Upper lobe of right lung (tissue), 1 donor: ENCODE measurements around the gene SEC11C. TPM values are rescaled to one million over a fixed set of nuclear protein-coding genes. Genes with fewer than 3 reads are reported as not detected.

Experiments
- ATAC-seq: fragments of 200-7000 bp; cut with Tn5 transposase; one replicate; pipeline ENCODE4 v1.9.1; 2020; ENCODE audit warnings: mild to moderate bottlenecking, moderate library complexity
- DNase-seq: peaks from one replicate; pipeline ENCODE4 v3.0.0-alpha.2; 2020
- H3K27ac ChIP-seq: fragments of 200-600 bp; one replicate; pipeline ENCODE4 v1.8.0; 2022
- H3K27me3 ChIP-seq: fragments of 200-600 bp; one replicate; pipeline ENCODE4 v1.8.0; 2022; ENCODE audit warnings: mild to moderate bottlenecking
- H3K36me3 ChIP-seq: fragments of 200-600 bp; one replicate; pipeline ENCODE4 v1.8.0; 2022
- H3K4me1 ChIP-seq: fragments of 200-600 bp; one replicate; pipeline ENCODE4 v1.8.0; 2022
- H3K4me3 ChIP-seq: fragments of 200-600 bp; one replicate; pipeline ENCODE4 v1.8.0; 2022; ENCODE audit warnings: mild to moderate bottlenecking
- H3K9me3 ChIP-seq: fragments of 200-600 bp; one replicate; pipeline ENCODE4 v1.8.0; 2022
- intact Hi-C: fragments of 100-400 bp; cut with DNase I; formaldehyde crosslinking; loops from one replicate; pipeline ENCODE4 v1.11.0; 2022
- long read RNA-seq: library from polyadenylated mRNA; unstranded; transcript quantifications from one replicate; pipeline ENCODE4 v2.0.0, GENCODE V29; 2021
- total RNA-seq: library from RNA; stranded (reverse); fragmentation: NEBNext Ultra II Directional; extraction: Animal tissue kit (Norgen Biotek cat#: 25700); gene quantifications from one replicate; pipeline ENCODE4 v1.2.1, GENCODE V29; 2021
- TF ChIP-seq, protein P1 (sequence below): fragments of 200-600 bp; IDR thresholded peaks from one replicate; pipeline ENCODE4 v1.8.0; 2022; ENCODE audit warnings: antibody characterized with exemption
- donor health status: DM: no; HTN: yes; CAD: no; lungs with severe emphysema.

SEC11C gene
- total RNA-seq, result 66.8 TPM
- long read RNA-seq, transcript SEC11C-204 (6 exons, 1,202 nt), result major isoform, 26 of 32 reads
- long read RNA-seq, partial matches to known transcripts, result 0 of 32 reads
- long read RNA-seq, other reads (novel, unspliced or antisense), result 1 of 32 reads

- DNase-seq (peak; percentile 98), ATAC-seq (peak; percentile 97)
- intact Hi-C loops, result no loop called here
- Histone ChIP-seq H3K27ac (peak within 1 kb of the TSS; percentile 88), H3K4me1 (peaks cover 21% of the 10 kb centered on the region), H3K4me3 (peak within 1 kb of the TSS; percentile 96), H3K36me3 (no peaks in the 10 kb centered on the region), H3K9me3 (no peaks in the 10 kb centered on the region), H3K27me3 (peaks cover 6% of the 10 kb centered on the region)
- TF ChIP-seq, protein P1, sequence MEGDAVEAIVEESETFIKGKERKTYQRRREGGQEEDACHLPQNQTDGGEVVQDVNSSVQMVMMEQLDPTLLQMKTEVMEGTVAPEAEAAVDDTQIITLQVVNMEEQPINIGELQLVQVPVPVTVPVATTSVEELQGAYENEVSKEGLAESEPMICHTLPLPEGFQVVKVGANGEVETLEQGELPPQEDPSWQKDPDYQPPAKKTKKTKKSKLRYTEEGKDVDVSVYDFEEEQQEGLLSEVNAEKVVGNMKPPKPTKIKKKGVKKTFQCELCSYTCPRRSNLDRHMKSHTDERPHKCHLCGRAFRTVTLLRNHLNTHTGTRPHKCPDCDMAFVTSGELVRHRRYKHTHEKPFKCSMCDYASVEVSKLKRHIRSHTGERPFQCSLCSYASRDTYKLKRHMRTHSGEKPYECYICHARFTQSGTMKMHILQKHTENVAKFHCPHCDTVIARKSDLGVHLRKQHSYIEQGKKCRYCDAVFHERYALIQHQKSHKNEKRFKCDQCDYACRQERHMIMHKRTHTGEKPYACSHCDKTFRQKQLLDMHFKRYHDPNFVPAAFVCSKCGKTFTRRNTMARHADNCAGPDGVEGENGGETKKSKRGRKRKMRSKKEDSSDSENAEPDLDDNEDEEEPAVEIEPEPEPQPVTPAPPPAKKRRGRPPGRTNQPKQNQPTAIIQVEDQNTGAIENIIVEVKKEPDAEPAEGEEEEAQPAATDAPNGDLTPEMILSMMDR, result no peak
These were observed at the start of gene SEC11C for GRCh38 chr18:59139615-59140301. Gene SEC11C (plus strand): TSS chr18:59139884. CDS start chr18:59139949, 65 bp downstream.

DNA sequence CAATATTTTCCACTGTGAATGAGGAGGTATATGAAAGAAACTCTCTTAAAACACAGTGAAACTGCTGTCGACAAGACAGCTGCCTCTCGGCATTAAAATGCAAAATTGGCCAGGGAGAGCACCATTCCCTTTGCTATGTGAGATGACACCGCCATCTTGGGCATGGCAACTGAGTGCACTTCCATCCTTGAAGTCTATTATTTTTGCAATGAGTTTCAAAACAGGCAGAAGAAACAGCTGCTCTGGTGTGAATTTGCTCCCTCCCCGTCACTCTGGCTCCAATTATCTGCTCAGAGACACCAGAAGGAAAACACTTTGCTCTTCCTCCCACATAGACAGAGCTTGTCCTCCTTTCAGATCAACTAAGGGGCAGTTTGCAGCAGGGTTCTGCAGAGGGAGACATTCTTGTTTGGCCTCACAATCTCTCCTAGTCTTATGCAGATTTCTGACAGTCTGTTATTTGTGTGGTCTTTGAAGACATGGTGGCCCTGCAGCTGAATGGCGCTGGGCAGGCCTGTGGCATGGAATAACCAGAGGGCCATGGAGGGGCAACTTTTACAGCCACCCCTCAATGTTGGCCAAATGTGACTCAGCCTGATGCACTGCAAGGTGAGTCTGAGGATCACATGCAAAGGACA is 48.6 kb upstream of the SEC11C start:
- DNase-seq (no peak), ATAC-seq (no peak)
- Histone ChIP-seq H3K36me3 (no peaks in the 10 kb centered on the region), H3K9me3 (no peaks in the 10 kb centered on the region), H3K27ac (no peak overlapping the region), H3K4me1 (no peaks in the 10 kb centered on the region), H3K27me3 (peaks cover 9% of the 10 kb centered on the region), H3K4me3 (no peak overlapping the region)
- TF ChIP-seq, protein P1, result no peak
- intact Hi-C loops, result no loop called here

DNA sequence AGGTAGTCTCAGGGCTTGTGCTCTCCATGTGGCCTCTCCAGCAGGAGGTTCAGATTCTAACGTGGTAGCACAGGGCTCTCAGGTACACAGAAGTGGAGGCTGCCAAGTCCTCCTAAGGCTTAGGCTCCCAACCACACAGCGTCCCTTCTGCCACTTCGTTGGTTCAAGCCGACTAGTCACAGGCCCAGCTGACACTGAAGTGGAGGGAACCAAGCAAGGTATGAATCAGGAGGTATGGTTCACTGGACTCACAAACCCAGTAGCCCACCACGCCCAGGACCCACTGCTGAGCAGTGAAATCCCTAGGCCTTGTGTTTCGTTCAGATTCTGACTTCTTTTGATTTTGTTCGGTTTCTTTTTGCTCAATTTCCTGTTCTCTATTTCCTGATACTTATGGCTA is 46.0 kb upstream of the SEC11C start:
- TF ChIP-seq, protein P1, result no peak

GRCh38 chr18:59094569-59094968 is 45.1 kb upstream of the SEC11C start:
- H3K36me3 ChIP-seq, result no peaks in the 10 kb centered on the region
- H3K27me3 ChIP-seq, result no peaks in the 10 kb centered on the region
- H3K4me3 ChIP-seq, result no peak overlapping the region
- intact Hi-C loops, result no loop called here
- TF ChIP-seq, protein P1, result no peak
- no peaks in the 10 kb centered on the region for H3K9me3 ChIP-seq
- H3K4me1 ChIP-seq, result no peaks in the 10 kb centered on the region
- no peak overlapping the region for H3K27ac ChIP-seq
- no peak for DNase-seq
- ATAC-seq, result no peak

More for the DNA sequence above, 46.0 kb upstream of the SEC11C start:
- no peak for ATAC-seq
- no peaks in the 10 kb centered on the region for H3K4me1 ChIP-seq
- H3K4me3 ChIP-seq, result no peak overlapping the region
- no peaks in the 10 kb centered on the region for H3K9me3 ChIP-seq
- no peak for DNase-seq
- no peak overlapping the region for H3K27ac ChIP-seq
- peaks cover 2% of the 10 kb centered on the region for H3K27me3 ChIP-seq
- intact Hi-C loops, result no loop called here
- no peaks in the 10 kb centered on the region for H3K36me3 ChIP-seq

DNA sequence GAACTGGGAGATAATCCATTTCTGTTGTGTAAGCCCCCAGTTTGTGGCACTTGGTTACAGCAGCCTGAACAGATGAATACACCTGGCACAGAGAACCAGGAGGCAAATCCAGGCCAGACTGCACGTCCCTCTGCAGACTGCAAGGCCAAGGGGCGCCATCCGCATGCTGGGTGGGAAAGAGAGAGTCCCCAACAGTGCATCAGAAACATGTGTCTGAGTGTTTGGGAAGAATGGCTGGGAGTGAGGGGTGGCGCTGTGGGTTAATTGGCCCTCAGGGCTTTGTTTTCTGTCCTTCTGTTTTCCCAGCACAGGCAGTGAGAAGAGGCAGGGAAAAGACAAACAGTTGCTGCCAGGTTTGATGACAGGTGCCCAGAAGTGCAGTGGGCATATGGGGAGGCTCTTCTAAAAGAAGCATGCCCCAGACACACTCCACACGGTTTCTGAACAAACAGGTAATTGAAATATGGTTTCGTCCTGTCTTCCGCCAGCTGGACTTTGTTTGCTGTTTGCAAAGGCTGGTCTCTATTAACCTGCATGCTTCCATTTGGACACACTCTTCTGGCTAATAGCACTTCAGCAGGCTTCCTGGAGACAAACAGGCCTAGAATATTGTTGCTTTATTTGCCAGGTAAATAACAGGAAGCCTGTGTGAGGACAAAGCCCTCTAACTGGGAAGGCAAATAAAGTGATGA is 43.4 kb upstream of the SEC11C start:
- no peak for ATAC-seq
- Histone ChIP-seq H3K4me3 (no peak overlapping the region), H3K27ac (no peak overlapping the region), H3K9me3 (no peaks in the 10 kb centered on the region), H3K4me1 (no peaks in the 10 kb centered on the region), H3K36me3 (no peaks in the 10 kb centered on the region), H3K27me3 (no peaks in the 10 kb centered on the region)
- TF ChIP-seq, protein P1, result no peak
- intact Hi-C loops, result no loop called here
- no peak for DNase-seq
